MM.1S (cell line): ENCODE measurements around the gene EXOSC10.

Experiments
- DNase-seq: peaks from one replicate; pipeline ENCODE4 v3.0.0-alpha.2; 2015
- H2AFZ ChIP-seq: fragments of 300-600 bp; sonication (generic); 2 replicates; pipeline ENCODE4 v1.6.0; 2016; ENCODE audit warnings: antibody characterized with exemption, low read length
- H3F3A ChIP-seq: fragments of 300-600 bp; sonication (generic); 2 replicates; pipeline ENCODE4 v1.6.1; 2016; ENCODE audit warnings: mild to moderate bottlenecking, antibody characterized with exemption, low read length, moderate library complexity, mixed read lengths; ENCODE audit not compliant: insufficient read depth
- H3K27ac ChIP-seq: fragments of 300-600 bp; sonication (generic); 2 replicates; pipeline ENCODE4 v1.5.1; 2016; ENCODE audit warnings: mild to moderate bottlenecking, low read length
- H3K27me3 ChIP-seq: fragments of 300-600 bp; sonication (generic); replicated peaks from 2 replicates; pipeline ENCODE4 v1.6.0; 2016; ENCODE audit warnings: low read length; ENCODE audit not compliant: insufficient read depth
- H3K36me3 ChIP-seq: fragments of 300-600 bp; sonication (generic); replicated peaks from 2 replicates; pipeline ENCODE4 v1.6.1; 2016; ENCODE audit warnings: mild to moderate bottlenecking, low read length, mixed read lengths; ENCODE audit not compliant: insufficient read depth
- H3K4me1 ChIP-seq: fragments of 300-600 bp; sonication (generic); 2 replicates; pipeline ENCODE4 v1.6.1; 2016; ENCODE audit warnings: low read length, mixed read lengths
- H3K4me2 ChIP-seq: fragments of 300-600 bp; sonication (generic); 2 replicates; pipeline ENCODE4 v1.6.0; 2016; ENCODE audit warnings: low read depth, low read length
- H3K4me3 ChIP-seq: fragments of 300-600 bp; sonication (generic); 2 replicates; pipeline ENCODE4 v1.5.1; 2016; ENCODE audit warnings: low read length, mixed read lengths
- H3K79me2 ChIP-seq: fragments of 300-600 bp; sonication (generic); 2 replicates; pipeline ENCODE4 v1.6.1; 2016; ENCODE audit warnings: mixed run types, low read length, mixed read lengths
- H3K9ac ChIP-seq: fragments of 300-600 bp; sonication (generic); 2 replicates; pipeline ENCODE4 v1.6.1; 2016; ENCODE audit warnings: low read length, mixed read lengths
- H3K9me2 ChIP-seq: fragments of 300-600 bp; sonication (generic); replicated peaks from 2 replicates; pipeline ENCODE4 v1.6.1; 2016; ENCODE audit warnings: mild to moderate bottlenecking, low read length, mixed read lengths; ENCODE audit not compliant: insufficient read depth
- H3K9me3 ChIP-seq: fragments of 300-600 bp; sonication (generic); replicated peaks from 2 replicates; pipeline ENCODE4 v1.6.1; 2016; ENCODE audit warnings: mild to moderate bottlenecking, low read length, mixed read lengths; ENCODE audit not compliant: insufficient read depth
- H4K20me1 ChIP-seq: fragments of 300-600 bp; sonication (generic); 2 replicates; pipeline ENCODE4 v1.6.1; 2016; ENCODE audit warnings: mild to moderate bottlenecking, low read length, moderate library complexity, mixed read lengths; ENCODE audit not compliant: insufficient read depth
- CTCF ChIP-seq: fragments of 300-600 bp; sonication (generic); IDR thresholded peaks from 2 replicates; pipeline ENCODE4 v1.5.1; 2016; ENCODE audit warnings: antibody characterized with exemption, low read length, mixed read lengths
- EZH2 ChIP-seq: fragments of 300-600 bp; sonication (generic); optimal IDR thresholded peaks from 2 replicates; pipeline ENCODE3; 2017; ENCODE audit warnings: low read depth, mild to moderate bottlenecking, antibody characterized with exemption, low read length, mixed read lengths
- EZH2phosphoT487 ChIP-seq: fragments of 300-600 bp; sonication (generic); IDR thresholded peaks from 2 replicates; pipeline ENCODE4 v1.6.1; 2018; ENCODE audit warnings: antibody characterized with exemption, low read length

The EXOSC10 gene

GRCh38 chr1:11058026-11058425 lies 41.6 kb downstream of the EXOSC10 start:
- TF ChIP-seq EZH2phosphoT487 = no peak
- no peak for TF ChIP-seq EZH2
- no peak for TF ChIP-seq CTCF
- Histone ChIP-seq H3K9ac (no peak overlapping the region), H3K9me3 (no peaks in the 10 kb centered on the region), H3K4me1 (peaks cover 15% of the 10 kb centered on the region), H2AFZ (no peak overlapping the region), H3K4me3 (no peak overlapping the region), H3K36me3 (no peaks in the 10 kb centered on the region; the same call in none of the 2 replicates), H3K79me2 (peaks cover 42% of the 10 kb centered on the region), H3K27me3 (no peaks in the 10 kb centered on the region), H3K4me2 (no peak overlapping the region), H3K27ac (no peak overlapping the region), H4K20me1 (0 out of 2 replicates have a peak, but pooled peaks cover 3% of the 10 kb centered on the region), H3K9me2 (no peaks in the 10 kb centered on the region), H3F3A (peaks cover 24% of the 10 kb centered on the region)
- DNase-seq = no peak

- 0 out of 2 replicates have a peak, but pooled peaks cover 3% of the 10 kb centered on the region for H4K20me1 ChIP-seq
- no peaks in the 10 kb centered on the region for H3K9me2 ChIP-seq
- peaks cover 26% of the 10 kb centered on the region for H3F3A ChIP-seq
- TF ChIP-seq EZH2phosphoT487 (no peak), CTCF (no peak), EZH2 (no peak)
- no peaks in the 10 kb centered on the region for H3K27me3 ChIP-seq
- H3K36me3 ChIP-seq = no peaks in the 10 kb centered on the region; the same call in none of the 2 replicates
- H2AFZ ChIP-seq = no peak overlapping the region
- no peak for DNase-seq
- H3K27ac ChIP-seq = no peak overlapping the region
- H3K4me3 ChIP-seq = no peak overlapping the region
- H3K4me1 ChIP-seq = peaks cover 15% of the 10 kb centered on the region
- peaks cover 42% of the 10 kb centered on the region for H3K79me2 ChIP-seq
- H3K9me3 ChIP-seq = no peaks in the 10 kb centered on the region
- no peak overlapping the region for H3K9ac ChIP-seq
- no peak overlapping the region for H3K4me2 ChIP-seq
These were observed 42.2 kb downstream of the EXOSC10 start for GRCh38 chr1:11057477-11057876.

- TF ChIP-seq CTCF (no peak), EZH2 (no peak), EZH2phosphoT487 (no peak)
- Histone ChIP-seq H3K9me3 (no peaks in the 10 kb centered on the region), H3K36me3 (no peaks in the 10 kb centered on the region; the same call in none of the 2 replicates)
These were observed 43.2 kb downstream of the EXOSC10 start for GRCh38 chr1:11056504-11056903.

More at GRCh38 chr1:11056504-11056903, 43.2 kb downstream of the EXOSC10 start:
- Histone ChIP-seq H3K4me3 (no peak overlapping the region), H3K4me1 (peaks cover 11% of the 10 kb centered on the region), H3K27ac (no peak overlapping the region), H3K9ac (no peak overlapping the region), H2AFZ (no peak overlapping the region), H3K4me2 (no peak overlapping the region), H3K9me2 (no peaks in the 10 kb centered on the region), H3F3A (peaks cover 27% of the 10 kb centered on the region), H3K79me2 (peaks cover 40% of the 10 kb centered on the region), H3K27me3 (no peaks in the 10 kb centered on the region), H4K20me1 (0 out of 2 replicates have a peak, but pooled peaks cover 3% of the 10 kb centered on the region)
- DNase-seq = no peak
